ENCODE measurements around the gene INPP4B. TPM values are rescaled to one million over a fixed set of nuclear protein-coding genes. Genes with fewer than 3 reads are reported as not detected.
A peak's percentile ranks its signal among the peaks of the same experiment; 100 is the strongest.

INPP4B gene
- total and polyA plus RNA-seq, 7 experiments from 2014 or later, result 52.8 to 77.5 (median 64.2) TPM

GRCh38 chr4:142354794-142355420 is 491.2 kb downstream of the INPP4B start:
- H3K27me3 ChIP-seq (ENCODE audit: control insufficient read depth in 2 of 2, insufficient read depth in 2 of 2, low read length in 2 of 2), result no peaks in the 10 kb centered on the region
- H3K4me1 ChIP-seq (ENCODE audit: control insufficient read depth in 2 of 2, insufficient read depth in 2 of 2, low read length in 2 of 2), result peaks cover 74 to 84% of the 10 kb centered on the region in 2 donors
- POLR2A ChIA-PET, result interaction anchor here (0.6 to 5.9 kb wide), 26 partner anchors 10 to 362 kb away, joined by 3 to 89 read pairs (median 6); no protein-coding TSS in a partner anchor
- ATAC-seq (peak; percentile 87), DNase-seq (peak in 7 of 9 donors; percentile 61 to 75 (median 68))
- H3K27ac ChIP-seq (ENCODE audit: low read depth, low read length), result peak overlapping the region; percentile 67
- H3K9me3 ChIP-seq (ENCODE audit: control insufficient read depth in 2 of 3, low read length in 3 of 3), result no peaks in the 10 kb centered on the region
- H3K36me3 ChIP-seq (ENCODE audit: control insufficient read depth in 2 of 3, insufficient read depth in 3 of 3, low read length in 3 of 3), result no peaks in the 10 kb centered on the region
- peak overlapping the region; percentile 86 to 95 (median 92) for H3K27ac Mint-ChIP-seq
- H3K9me3 Mint-ChIP-seq, result no peaks in the 10 kb centered on the region
- peak overlapping the region; percentile 24 for H3K4me3 ChIP-seq (ENCODE audit: low read length)
- CTCF ChIA-PET, result interaction anchor here (0.5 to 4.9 kb wide), 27 partner anchors 10 to 365 kb away, joined by 3 to 29 read pairs (median 4); no protein-coding TSS in a partner anchor
- H3K36me3 Mint-ChIP-seq, result peaks cover 0 to 6% (median 0%) of the 10 kb centered on the region in 5 donors
- H3K27me3 Mint-ChIP-seq, result no peaks in the 10 kb centered on the region
- intact Hi-C loops (cut with micrococcal nuclease), result loop anchor here (1.0 to 5.0 kb wide), 7 partner anchors 9 to 228 kb away; no protein-coding TSS in a partner anchor
- H3K4me1 Mint-ChIP-seq, result peaks cover 57 to 100% (median 97%) of the 10 kb centered on the region in 7 donors
- H3K4me3 Mint-ChIP-seq, result peak overlapping the region; percentile 29 to 82 (median 70)

GRCh38 chr4:142354041-142354440 is 492.1 kb downstream of the INPP4B start:
- Mint-ChIP-seq H3K36me3 (peaks cover 0 to 6% (median 0%) of the 10 kb centered on the region in 5 donors), H3K9me3 (no peaks in the 10 kb centered on the region), H3K27ac (peak overlapping the region; percentile 86 to 95 (median 92)), H3K4me1 (peaks cover 55 to 100% (median 97%) of the 10 kb centered on the region in 7 donors), H3K27me3 (no peaks in the 10 kb centered on the region), H3K4me3 (peak overlapping the region in 9 of 10 donors; percentile 16 to 79 (median 70))
- Histone ChIP-seq H3K36me3 (ENCODE audit: control insufficient read depth in 2 of 3, insufficient read depth in 3 of 3, low read length in 3 of 3) (no peaks in the 10 kb centered on the region), H3K27me3 (ENCODE audit: control insufficient read depth in 2 of 2, insufficient read depth in 2 of 2, low read length in 2 of 2) (no peaks in the 10 kb centered on the region), H3K4me3 (ENCODE audit: low read length) (no peak overlapping the region), H3K4me1 (ENCODE audit: control insufficient read depth in 2 of 2, insufficient read depth in 2 of 2, low read length in 2 of 2) (peaks cover 69 to 82% of the 10 kb centered on the region in 2 donors), H3K9me3 (ENCODE audit: control insufficient read depth in 2 of 3, low read length in 3 of 3) (no peaks in the 10 kb centered on the region), H3K27ac (ENCODE audit: low read depth, low read length) (peak overlapping the region; percentile 67)
- ATAC-seq, result no peak
- DNase-seq, result no peak
- CTCF ChIA-PET, result interaction anchor here (1.1 to 4.9 kb wide), 18 partner anchors 10 to 366 kb away, joined by 3 to 29 read pairs (median 4); no protein-coding TSS in a partner anchor
- POLR2A ChIA-PET, result interaction anchor here (0.9 to 5.9 kb wide), 15 partner anchors 9 to 363 kb away, joined by 3 to 89 read pairs (median 8); no protein-coding TSS in a partner anchor
- intact Hi-C loops (cut with micrococcal nuclease), result loop anchor here (2.0 to 5.0 kb wide), 3 partner anchors 71 to 227 kb away; no protein-coding TSS in a partner anchor

GRCh38 chr4:142353149-142353738 is 492.9 kb downstream of the INPP4B start:
- Mint-ChIP-seq H3K27ac (peak overlapping the region; percentile 68 to 95 (median 92)), H3K4me3 (peak overlapping the region in 9 of 10 donors; percentile 38 to 79 (median 70))
- POLR2A ChIA-PET, result interaction anchor here (0.8 to 5.9 kb wide), 8 partner anchors 26 to 364 kb away, joined by 3 to 89 read pairs (median 6); no protein-coding TSS in a partner anchor

GRCh38 chr4:142352712-142353111 is 493.4 kb downstream of the INPP4B start:
- no peak for ATAC-seq
- Mint-ChIP-seq H3K9me3 (no peaks in the 10 kb centered on the region), H3K4me3 (peak overlapping the region in 9 of 10 donors; percentile 38 to 79 (median 70)), H3K27ac (peak overlapping the region; percentile 44 to 95 (median 90)), H3K36me3 (peaks cover 0 to 7% (median 0%) of the 10 kb centered on the region in 5 donors), H3K4me1 (peaks cover 58 to 100% (median 99%) of the 10 kb centered on the region in 7 donors), H3K27me3 (no peaks in the 10 kb centered on the region)
- ChIA-PET POLR2A (interaction anchor here (0.6 to 5.9 kb wide), 6 partner anchors 12 to 228 kb away, joined by 3 to 89 read pairs (median 6); no protein-coding TSS in a partner anchor), CTCF (interaction anchor here (0.6 to 4.9 kb wide), 23 partner anchors 8 to 392 kb away, joined by 3 to 29 read pairs (median 3); no protein-coding TSS in a partner anchor)
- peak overlapping the region; percentile 67 for H3K27ac ChIP-seq (ENCODE audit: low read depth, low read length)
- DNase-seq, result no peak
- intact Hi-C loops (cut with micrococcal nuclease), result loop anchor here (1.0 to 5.0 kb wide), 9 partner anchors 53 to 495 kb away; no protein-coding TSS in a partner anchor
- H3K4me1 ChIP-seq (ENCODE audit: control insufficient read depth in 2 of 2, insufficient read depth in 2 of 2, low read length in 2 of 2), result peaks cover 67 to 87% of the 10 kb centered on the region in 2 donors
- H3K4me3 ChIP-seq (ENCODE audit: low read length), result no peak overlapping the region
- no peaks in the 10 kb centered on the region for H3K27me3 ChIP-seq (ENCODE audit: control insufficient read depth in 2 of 2, insufficient read depth in 2 of 2, low read length in 2 of 2)
- H3K36me3 ChIP-seq (ENCODE audit: control insufficient read depth in 2 of 3, insufficient read depth in 3 of 3, low read length in 3 of 3), result no peaks in the 10 kb centered on the region
- H3K9me3 ChIP-seq (ENCODE audit: control insufficient read depth in 2 of 3, low read length in 3 of 3), result no peaks in the 10 kb centered on the region

More at GRCh38 chr4:142353149-142353738, 492.9 kb downstream of the INPP4B start:
- H3K4me1 ChIP-seq (ENCODE audit: control insufficient read depth in 2 of 2, insufficient read depth in 2 of 2, low read length in 2 of 2), result peaks cover 69 to 84% of the 10 kb centered on the region in 2 donors
- intact Hi-C loops (cut with micrococcal nuclease), result loop anchor here (1.0 to 5.0 kb wide), 9 partner anchors 52 to 494 kb away; no protein-coding TSS in a partner anchor
- peak overlapping the region; percentile 67 for H3K27ac ChIP-seq (ENCODE audit: low read depth, low read length)
- H3K27me3 ChIP-seq (ENCODE audit: control insufficient read depth in 2 of 2, insufficient read depth in 2 of 2, low read length in 2 of 2), result no peaks in the 10 kb centered on the region
- Mint-ChIP-seq H3K27me3 (no peaks in the 10 kb centered on the region), H3K36me3 (peaks cover 0 to 7% (median 0%) of the 10 kb centered on the region in 5 donors), H3K9me3 (no peaks in the 10 kb centered on the region), H3K4me1 (peaks cover 58 to 100% (median 97%) of the 10 kb centered on the region in 7 donors)
- no peaks in the 10 kb centered on the region for H3K9me3 ChIP-seq (ENCODE audit: control insufficient read depth in 2 of 3, low read length in 3 of 3)
- no peaks in the 10 kb centered on the region for H3K36me3 ChIP-seq (ENCODE audit: control insufficient read depth in 2 of 3, insufficient read depth in 3 of 3, low read length in 3 of 3)
- ATAC-seq (peak; percentile 61), DNase-seq (peak in 6 of 9 donors; percentile 21 to 50 (median 46))
- CTCF ChIA-PET, result interaction anchor here (0.6 to 4.9 kb wide), 25 partner anchors 9 to 392 kb away, joined by 3 to 29 read pairs (median 4); no protein-coding TSS in a partner anchor
- H3K4me3 ChIP-seq (ENCODE audit: low read length), result no peak overlapping the region

- ChIA-PET POLR2A (interaction anchor here (0.6 to 5.9 kb wide), 6 partner anchors 13 to 350 kb away, joined by 4 to 89 read pairs (median 6); no protein-coding TSS in a partner anchor), CTCF (interaction anchor here (0.6 to 4.1 kb wide), 18 partner anchors 10 to 489 kb away, joined by 3 to 29 read pairs (median 4); no protein-coding TSS in a partner anchor)
- H3K27ac Mint-ChIP-seq, result peak overlapping the region; percentile 63 to 94 (median 88)
- H3K36me3 ChIP-seq (ENCODE audit: control insufficient read depth in 2 of 3, insufficient read depth in 3 of 3, low read length in 3 of 3), result no peaks in the 10 kb centered on the region
- peaks cover 56 to 100% (median 100%) of the 10 kb centered on the region in 7 donors for H3K4me1 Mint-ChIP-seq
- peak overlapping the region in 7 of 10 donors; percentile 17 to 79 (median 61) for H3K4me3 Mint-ChIP-seq
- H3K27ac ChIP-seq (ENCODE audit: low read depth, low read length), result peak overlapping the region; percentile 55
- H3K27me3 Mint-ChIP-seq, result no peaks in the 10 kb centered on the region
- H3K4me3 ChIP-seq (ENCODE audit: low read length), result no peak overlapping the region
- intact Hi-C loops (cut with micrococcal nuclease), result loop anchor here in 1 of 2 donors (5.0 kb wide), 2 partner anchors 70 to 225 kb away; no protein-coding TSS in a partner anchor
- H3K9me3 ChIP-seq (ENCODE audit: control insufficient read depth in 2 of 3, low read length in 3 of 3), result no peaks in the 10 kb centered on the region
- no peaks in the 10 kb centered on the region for H3K9me3 Mint-ChIP-seq
- peaks cover 0 to 7% (median 0%) of the 10 kb centered on the region in 5 donors for H3K36me3 Mint-ChIP-seq
- no peaks in the 10 kb centered on the region for H3K27me3 ChIP-seq (ENCODE audit: control insufficient read depth in 2 of 2, insufficient read depth in 2 of 2, low read length in 2 of 2)
- ATAC-seq, result no peak
- peaks cover 59 to 83% of the 10 kb centered on the region in 2 donors for H3K4me1 ChIP-seq (ENCODE audit: control insufficient read depth in 2 of 2, insufficient read depth in 2 of 2, low read length in 2 of 2)
- no peak for DNase-seq
Observed at GRCh38 chr4:142351958-142352357, 494.1 kb downstream of the INPP4B start.
